ENCODE measurements around the gene HNRNPUL2. TPM values are rescaled to one million over a fixed set of nuclear protein-coding genes. Genes with fewer than 3 reads are reported as not detected.

The HNRNPUL2 gene
- polyA plus RNA-seq, 3 donors, result 0.33 to 13.8 (median 0.88) TPM

DNA sequence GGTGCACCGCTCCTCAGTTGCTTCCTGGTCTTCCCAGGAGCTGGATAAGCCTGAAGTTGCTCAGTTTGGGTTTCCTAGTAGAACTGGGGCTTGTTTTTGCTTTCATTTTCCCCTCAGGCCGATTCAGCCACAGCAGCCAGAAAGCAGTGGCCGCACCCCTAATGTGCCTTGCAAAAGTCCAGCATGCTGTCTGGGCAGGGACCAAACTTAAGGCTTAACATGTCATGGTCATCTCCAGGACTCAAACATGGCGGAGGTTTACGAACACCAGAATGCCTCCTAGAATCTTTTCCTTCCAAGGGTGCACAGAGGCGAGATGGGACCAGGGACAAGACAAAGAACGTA is 17.3 kb downstream of the HNRNPUL2 start:
- WGBS (ENCODE audit: insufficient coverage), result 65% methylated on average over 7 of the region's 7 CpGs
- Mint-ChIP-seq H3K27me3 (ENCODE audit: low read depth in 3 of 3) (no peaks in the 10 kb centered on the region), H3K36me3 (peaks cover 33 to 44% of the 10 kb centered on the region in 2 donors), H3K4me3 (peak overlapping the region; percentile 87 to 96), H3K4me1 (peaks cover 42% of the 10 kb centered on the region), H3K27ac (peak overlapping the region; percentile 95 to 99 (median 98)), H3K9me3 (no peaks in the 10 kb centered on the region)
- peaks cover 34 to 51% of the 10 kb centered on the region in 2 donors for H3K4me1 ChIP-seq (ENCODE audit: control insufficient read depth in 1 of 2, insufficient read depth in 2 of 2, low read length in 2 of 2)
- H3K27ac ChIP-seq (ENCODE audit: low read depth in 1 of 2, low read length in 2 of 2), result peak overlapping the region; percentile 95 to 97
- H3K4me3 ChIP-seq (replicated peaks in 1 of 3; ENCODE audit: low read depth in 2 of 3, low read length in 3 of 3), result peak overlapping the region; percentile 72 to 91 (median 83)
- H4K20me1 ChIP-seq (ENCODE audit: insufficient read depth, low read length), result peaks cover 7% of the 10 kb centered on the region
- H2AFZ ChIP-seq (ENCODE audit: insufficient read depth, low read depth, low read length, poor library complexity, severe bottlenecking), result peak overlapping the region; percentile 98
- no peaks in the 10 kb centered on the region for H3K9me3 ChIP-seq (replicated peaks in 1 of 2; ENCODE audit: control insufficient read depth in 1 of 2, insufficient read depth in 1 of 2, low read length in 2 of 2)
- TF ChIP-seq, protein P1, sequence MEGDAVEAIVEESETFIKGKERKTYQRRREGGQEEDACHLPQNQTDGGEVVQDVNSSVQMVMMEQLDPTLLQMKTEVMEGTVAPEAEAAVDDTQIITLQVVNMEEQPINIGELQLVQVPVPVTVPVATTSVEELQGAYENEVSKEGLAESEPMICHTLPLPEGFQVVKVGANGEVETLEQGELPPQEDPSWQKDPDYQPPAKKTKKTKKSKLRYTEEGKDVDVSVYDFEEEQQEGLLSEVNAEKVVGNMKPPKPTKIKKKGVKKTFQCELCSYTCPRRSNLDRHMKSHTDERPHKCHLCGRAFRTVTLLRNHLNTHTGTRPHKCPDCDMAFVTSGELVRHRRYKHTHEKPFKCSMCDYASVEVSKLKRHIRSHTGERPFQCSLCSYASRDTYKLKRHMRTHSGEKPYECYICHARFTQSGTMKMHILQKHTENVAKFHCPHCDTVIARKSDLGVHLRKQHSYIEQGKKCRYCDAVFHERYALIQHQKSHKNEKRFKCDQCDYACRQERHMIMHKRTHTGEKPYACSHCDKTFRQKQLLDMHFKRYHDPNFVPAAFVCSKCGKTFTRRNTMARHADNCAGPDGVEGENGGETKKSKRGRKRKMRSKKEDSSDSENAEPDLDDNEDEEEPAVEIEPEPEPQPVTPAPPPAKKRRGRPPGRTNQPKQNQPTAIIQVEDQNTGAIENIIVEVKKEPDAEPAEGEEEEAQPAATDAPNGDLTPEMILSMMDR (IDR thresholded peaks at IDR 0.05), result no peak
- peak overlapping the region; percentile 96 for H3K4me2 ChIP-seq (replicated peaks; ENCODE audit: extremely low read depth, low read length, poor library complexity, severe bottlenecking)
- H3K79me2 ChIP-seq (ENCODE audit: insufficient read depth, low read length), result peaks cover 18% of the 10 kb centered on the region
- H3K9ac ChIP-seq (ENCODE audit: insufficient read depth, low read length, poor library complexity, severe bottlenecking), result peak overlapping the region; percentile 88
- peak; percentile 20 to 27 (median 23) for DNase-seq
- H3K36me3 ChIP-seq (replicated peaks in 1 of 2; ENCODE audit: control insufficient read depth in 1 of 2, insufficient read depth in 2 of 2, low read length in 2 of 2), result peaks cover 34 to 44% of the 10 kb centered on the region in 2 donors
- H3K27me3 ChIP-seq (ENCODE audit: control insufficient read depth in 2 of 2, insufficient read depth in 2 of 2, low read length in 2 of 2), result no peaks in the 10 kb centered on the region
- intact Hi-C loops (cut with micrococcal nuclease), result loop anchor here in 1 of 2 donors (1.0 kb wide), 1 partner anchor 16 kb away; no protein-coding TSS in a partner anchor

DNA sequence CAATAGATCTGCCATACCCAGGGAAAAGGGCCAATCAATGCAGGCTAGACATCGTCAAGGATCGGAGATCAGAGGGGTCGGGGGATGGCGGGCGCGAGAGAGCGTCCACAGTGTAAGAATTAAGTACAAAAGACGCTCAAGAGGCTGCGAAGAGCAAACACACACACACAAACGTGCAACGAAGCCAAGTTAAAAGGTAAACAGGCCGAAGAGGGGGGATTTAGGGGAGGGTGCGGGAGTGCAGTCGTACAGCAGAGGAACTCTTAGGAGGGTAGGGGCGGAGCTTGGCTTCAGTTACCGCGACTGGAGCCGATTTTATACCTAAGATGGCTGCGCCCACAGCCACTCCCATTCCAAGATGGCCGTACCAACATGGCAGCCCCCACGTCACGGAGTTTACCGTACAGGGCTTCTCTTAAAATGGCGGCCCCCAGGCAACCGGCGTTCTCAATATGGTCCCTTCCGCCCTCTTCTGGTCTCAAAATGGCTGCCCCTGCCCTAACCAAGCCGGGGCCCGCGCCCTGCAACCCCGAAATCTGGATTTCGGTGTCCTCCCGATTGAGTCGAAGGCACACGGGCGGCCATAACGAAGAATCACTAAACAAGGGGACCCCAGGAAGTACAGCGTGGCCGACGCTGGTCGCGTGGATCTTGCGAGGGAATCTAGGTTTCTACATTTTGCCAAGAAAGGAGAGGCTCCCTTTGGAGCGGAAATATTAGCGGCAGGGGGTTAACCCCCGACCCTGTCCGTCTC is 17.8 kb downstream of the HNRNPUL2 start:
- Histone ChIP-seq H3K4me1 (ENCODE audit: control insufficient read depth in 1 of 2, insufficient read depth in 2 of 2, low read length in 2 of 2) (peaks cover 40 to 56% of the 10 kb centered on the region in 2 donors), H3K9me3 (replicated peaks in 1 of 2; ENCODE audit: control insufficient read depth in 1 of 2, insufficient read depth in 1 of 2, low read length in 2 of 2) (no peaks in the 10 kb centered on the region), H4K20me1 (ENCODE audit: insufficient read depth, low read length) (peaks cover 3% of the 10 kb centered on the region), H3K27ac (ENCODE audit: low read depth in 1 of 2, low read length in 2 of 2) (peak overlapping the region; percentile 95 to 97), H3K9ac (ENCODE audit: insufficient read depth, low read length, poor library complexity, severe bottlenecking) (peak overlapping the region; percentile 88), H3K79me2 (ENCODE audit: insufficient read depth, low read length) (peaks cover 19% of the 10 kb centered on the region), H3K4me2 (replicated peaks; ENCODE audit: extremely low read depth, low read length, poor library complexity, severe bottlenecking) (peak overlapping the region; percentile 96), H3K27me3 (ENCODE audit: control insufficient read depth in 2 of 2, insufficient read depth in 2 of 2, low read length in 2 of 2) (no peaks in the 10 kb centered on the region), H2AFZ (ENCODE audit: insufficient read depth, low read depth, low read length, poor library complexity, severe bottlenecking) (peak overlapping the region; percentile 98), H3K36me3 (replicated peaks in 1 of 2; ENCODE audit: control insufficient read depth in 1 of 2, insufficient read depth in 2 of 2, low read length in 2 of 2) (peaks cover 29 to 40% of the 10 kb centered on the region in 2 donors), H3K4me3 (replicated peaks in 1 of 3; ENCODE audit: low read depth in 2 of 3, low read length in 3 of 3) (peak overlapping the region; percentile 72 to 91 (median 83))
- TF ChIP-seq, protein P1 (IDR thresholded peaks at IDR 0.05), result no peak
- no peaks in the 10 kb centered on the region for H3K27me3 Mint-ChIP-seq (ENCODE audit: low read depth in 3 of 3)
- peaks cover 28 to 39% of the 10 kb centered on the region in 2 donors for H3K36me3 Mint-ChIP-seq
- H3K27ac Mint-ChIP-seq, result peak overlapping the region; percentile 95 to 99 (median 98)
- H3K4me3 Mint-ChIP-seq, result peak overlapping the region; percentile 87 to 99
- intact Hi-C loops (cut with micrococcal nuclease), result loop anchor here (1.0 to 10.0 kb wide), 3 partner anchors 18 to 115 kb away; partner anchors contain the start of genes TUT1 (in 2 of the 2), HNRNPUL2 (in 1 of the 2) and INTS5 (in 1 of the 2)
- peaks cover 46% of the 10 kb centered on the region for H3K4me1 Mint-ChIP-seq
- WGBS (ENCODE audit: insufficient coverage), result 1% methylated on average over 33 of the region's 47 CpGs
- DNase-seq, result peak; percentile 97 to 99 (median 98)
- H3K9me3 Mint-ChIP-seq, result no peaks in the 10 kb centered on the region
